ENCODE data around the gene KCNN2. TPM values are rescaled to one million over a fixed set of nuclear protein-coding genes. Genes with fewer than 3 reads are reported as not detected.

Gene KCNN2
- total RNA-seq, 4 donors from 2014 or later, result 0.27 to 0.34 TPM; not detected in 2

DNA sequence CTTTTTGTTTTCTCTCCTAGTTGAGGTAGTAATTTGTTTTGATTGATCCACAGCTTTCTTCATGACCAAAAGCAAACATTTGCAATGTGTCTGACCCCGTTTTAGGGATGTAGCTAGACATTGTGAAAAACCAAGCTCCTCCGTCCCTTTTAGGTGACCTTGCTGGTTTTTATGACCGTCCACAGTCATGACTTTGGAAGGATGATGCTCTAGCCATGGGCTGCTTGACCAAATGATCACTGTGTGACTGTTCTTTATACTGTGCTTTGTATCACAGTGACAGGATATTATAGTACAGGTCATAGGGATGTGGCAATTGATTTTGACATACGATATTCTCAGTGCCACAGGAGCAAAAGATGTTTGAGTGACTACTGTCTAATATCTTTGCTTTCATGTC lies 54.4 kb downstream of the KCNN2 start:
- Histone ChIP-seq H3K27ac (no peak overlapping the region), H3K4me3 (replicated peaks in 1 of 3) (no peak overlapping the region), H3K36me3 (no peaks in the 10 kb centered on the region), H3K4me1 (no peaks in the 10 kb centered on the region), H3K9me3 (no peaks in the 10 kb centered on the region), H3K27me3 (no peaks in the 10 kb centered on the region)
- TF ChIP-seq, protein P1, sequence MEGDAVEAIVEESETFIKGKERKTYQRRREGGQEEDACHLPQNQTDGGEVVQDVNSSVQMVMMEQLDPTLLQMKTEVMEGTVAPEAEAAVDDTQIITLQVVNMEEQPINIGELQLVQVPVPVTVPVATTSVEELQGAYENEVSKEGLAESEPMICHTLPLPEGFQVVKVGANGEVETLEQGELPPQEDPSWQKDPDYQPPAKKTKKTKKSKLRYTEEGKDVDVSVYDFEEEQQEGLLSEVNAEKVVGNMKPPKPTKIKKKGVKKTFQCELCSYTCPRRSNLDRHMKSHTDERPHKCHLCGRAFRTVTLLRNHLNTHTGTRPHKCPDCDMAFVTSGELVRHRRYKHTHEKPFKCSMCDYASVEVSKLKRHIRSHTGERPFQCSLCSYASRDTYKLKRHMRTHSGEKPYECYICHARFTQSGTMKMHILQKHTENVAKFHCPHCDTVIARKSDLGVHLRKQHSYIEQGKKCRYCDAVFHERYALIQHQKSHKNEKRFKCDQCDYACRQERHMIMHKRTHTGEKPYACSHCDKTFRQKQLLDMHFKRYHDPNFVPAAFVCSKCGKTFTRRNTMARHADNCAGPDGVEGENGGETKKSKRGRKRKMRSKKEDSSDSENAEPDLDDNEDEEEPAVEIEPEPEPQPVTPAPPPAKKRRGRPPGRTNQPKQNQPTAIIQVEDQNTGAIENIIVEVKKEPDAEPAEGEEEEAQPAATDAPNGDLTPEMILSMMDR (IDR thresholded peaks at IDR 0.05), result no peak
- TF ChIP-seq POLR2A (IDR thresholded peaks at IDR 0.05), result no peak
- 80 to 81% methylated on average over 4 of the region's 4 CpGs for WGBS, 2 donors
- DNase-seq, result no peak
- intact Hi-C loops (cut with DNase I), result no loop called here

DNA sequence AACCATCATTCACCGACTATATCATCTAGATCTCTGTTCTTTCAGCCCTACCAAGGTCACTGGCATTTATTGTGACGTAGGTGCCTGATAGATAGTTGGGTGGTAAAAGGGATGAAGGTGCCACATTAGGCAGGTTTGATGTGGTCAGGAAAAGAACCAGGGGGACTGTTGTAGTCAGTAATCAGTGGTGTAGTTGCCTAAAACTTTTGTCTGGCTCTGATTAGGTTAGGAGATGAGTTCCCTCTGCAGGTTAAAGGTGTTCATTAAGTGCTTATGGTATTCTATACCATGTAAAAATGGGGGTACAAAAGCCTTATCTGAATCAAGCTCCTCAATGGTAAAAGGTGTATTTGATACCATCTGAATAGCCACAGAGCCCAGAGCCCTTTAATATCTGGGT lies 55.6 kb downstream of the KCNN2 start:
- 88 to 89% methylated on average over 2 of the region's 2 CpGs for WGBS, 2 donors
- no peaks in the 10 kb centered on the region for H3K27me3 ChIP-seq
- no peaks in the 10 kb centered on the region for H3K9me3 ChIP-seq
- intact Hi-C loops (cut with DNase I), result no loop called here
- H3K4me1 ChIP-seq, result no peaks in the 10 kb centered on the region
- TF ChIP-seq, protein P1 (IDR thresholded peaks at IDR 0.05), result no peak
- no peak for TF ChIP-seq POLR2A (IDR thresholded peaks at IDR 0.05)
- H3K36me3 ChIP-seq, result no peaks in the 10 kb centered on the region
- DNase-seq, result no peak
- H3K4me3 ChIP-seq (replicated peaks in 1 of 3), result no peak overlapping the region
- H3K27ac ChIP-seq, result no peak overlapping the region

DNA sequence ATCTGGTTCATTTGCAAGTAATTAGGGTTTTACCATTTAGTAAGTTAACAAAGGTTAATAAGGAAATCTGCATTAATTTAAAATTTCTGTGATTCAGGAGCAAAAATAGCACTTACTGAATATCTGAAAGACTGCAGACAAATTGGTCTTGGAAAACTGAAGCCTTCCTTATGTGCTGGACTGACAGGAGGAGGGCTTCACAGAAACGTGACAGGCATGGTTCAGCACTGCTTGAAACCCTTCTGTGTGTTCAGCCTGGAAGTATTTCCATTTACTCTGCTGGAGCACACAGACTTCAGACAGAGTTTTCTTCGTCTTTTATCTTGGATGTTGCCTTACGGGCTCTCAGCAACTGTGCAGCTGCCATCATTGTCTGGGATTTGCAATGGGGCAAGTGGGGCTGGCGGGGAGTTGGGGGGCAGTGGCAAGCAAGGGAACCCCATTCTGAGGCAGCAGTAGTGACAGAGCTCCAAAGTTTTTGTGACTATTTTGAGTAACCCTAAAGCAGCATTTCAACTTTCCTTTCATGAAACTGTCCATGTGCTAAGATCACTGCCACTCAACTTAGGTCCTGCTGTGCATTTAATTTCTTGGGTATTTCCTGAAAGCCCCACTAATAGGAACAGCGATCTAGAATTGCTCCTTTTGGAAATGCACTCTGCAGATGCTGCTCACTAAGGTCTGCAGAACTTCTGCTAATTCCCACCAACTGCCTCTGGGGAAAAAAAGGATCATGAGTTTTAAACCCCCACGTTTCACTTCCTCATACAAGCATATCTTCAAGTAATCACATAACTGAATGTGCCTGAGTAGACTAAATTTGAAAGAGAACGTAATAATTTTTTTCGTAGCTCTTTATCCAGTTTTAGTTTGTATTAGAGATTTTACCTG lies 56.6 kb downstream of the KCNN2 start:
- Histone ChIP-seq H3K27ac (no peak overlapping the region), H3K9me3 (no peaks in the 10 kb centered on the region), H3K4me3 (replicated peaks in 1 of 3) (no peak overlapping the region), H3K4me1 (no peaks in the 10 kb centered on the region), H3K27me3 (no peaks in the 10 kb centered on the region), H3K36me3 (no peaks in the 10 kb centered on the region)
- DNase-seq, result no peak
- intact Hi-C loops (cut with DNase I), result no loop called here
- WGBS, 2 donors, result 64 to 67% methylated on average over 8 of the region's 8 CpGs
- TF ChIP-seq, protein P1 (IDR thresholded peaks at IDR 0.05), result no peak
- no peak for TF ChIP-seq POLR2A (IDR thresholded peaks at IDR 0.05)

DNA sequence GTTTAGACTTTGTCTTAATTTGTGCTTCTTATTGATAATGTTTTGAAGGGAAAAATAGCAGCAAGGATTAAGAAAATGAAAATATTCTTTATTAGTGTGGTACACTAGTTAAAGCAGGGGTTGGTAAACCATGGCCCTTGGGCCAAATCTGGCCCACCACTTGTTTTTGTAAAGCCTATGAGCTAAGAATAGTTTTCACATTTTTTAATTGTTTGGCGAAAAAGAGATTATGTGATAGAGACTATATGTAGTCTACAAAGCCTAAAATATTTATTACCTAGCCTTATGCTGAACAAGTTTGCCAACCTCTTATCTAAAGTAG lies 57.2 kb downstream of the KCNN2 start:
- TF ChIP-seq, protein P1 (IDR thresholded peaks at IDR 0.05), result no peak
- no peak for TF ChIP-seq POLR2A (IDR thresholded peaks at IDR 0.05)
- Histone ChIP-seq H3K4me3 (replicated peaks in 1 of 3) (no peak overlapping the region), H3K27me3 (no peaks in the 10 kb centered on the region), H3K36me3 (no peaks in the 10 kb centered on the region), H3K4me1 (no peaks in the 10 kb centered on the region), H3K27ac (no peak overlapping the region), H3K9me3 (no peaks in the 10 kb centered on the region)
- WGBS, 2 donors, result 95 to 98% methylated on average over 1 of the region's 1 CpG
- intact Hi-C loops (cut with DNase I), result no loop called here
- no peak for DNase-seq

DNA sequence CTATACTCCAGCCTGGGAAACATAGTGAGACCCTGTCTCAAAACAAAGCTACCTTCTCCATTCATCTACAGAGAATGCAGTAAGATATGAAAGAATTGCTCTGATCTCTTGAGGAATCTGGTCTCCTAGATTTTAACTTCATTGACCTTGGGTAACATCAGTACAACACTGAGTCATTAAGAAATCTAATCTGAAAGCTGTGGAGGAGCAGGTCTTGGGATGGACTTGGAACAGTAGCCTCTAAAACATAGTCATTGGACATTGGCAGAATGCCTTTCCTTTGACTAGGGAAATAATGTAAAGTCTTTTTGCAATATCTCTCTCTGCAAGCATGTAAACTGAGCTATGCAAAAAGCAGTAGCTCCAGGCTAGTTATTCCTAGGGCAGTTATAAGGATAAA lies 58.1 kb downstream of the KCNN2 start:
- Histone ChIP-seq H3K4me3 (replicated peaks in 1 of 3) (no peak overlapping the region), H3K4me1 (no peaks in the 10 kb centered on the region), H3K27me3 (no peaks in the 10 kb centered on the region), H3K27ac (no peak overlapping the region), H3K36me3 (no peaks in the 10 kb centered on the region), H3K9me3 (no peaks in the 10 kb centered on the region)
- no peak for DNase-seq
- no peak for TF ChIP-seq POLR2A (IDR thresholded peaks at IDR 0.05)
- TF ChIP-seq, protein P1 (IDR thresholded peaks at IDR 0.05), result no peak
- intact Hi-C loops (cut with DNase I), result no loop called here
